Erythroblast (primary cell): Measurements from ENCODE around the gene GOLGA6L7.

Experiments used
- GATA1 ChIP-seq: IDR thresholded peaks from 2 replicates; pipeline ENCODE4 v1.6.1; 2011; ENCODE audit warnings: low read depth, mild to moderate bottlenecking, control low read depth, low read length, moderate library complexity
- POLR2A ChIP-seq: IDR thresholded peaks from 2 replicates; pipeline ENCODE4 v1.6.1; 2011; ENCODE audit warnings: mild to moderate bottlenecking, low read length

GRCh38 chr15:28894631-28895030, 46.2 kb upstream of the GOLGA6L7 start:
- TF ChIP-seq POLR2A (no peak), GATA1 (no peak)
